ENCODE measurements around the gene WT1. TPM values are rescaled to one million over a fixed set of nuclear protein-coding genes. Genes with fewer than 3 reads are reported as not detected.

The WT1 gene
- 4.7 and 6.0 TPM in 2 replicates for total RNA-seq (2022)
- Bru-seq, nascent RNA, result percentile 48 among the genes with signal in this experiment
- percentile 51 among the genes with signal in this experiment for BruChase-seq, experiment 1, labeled RNA remaining after a 2-hour chase
- BruChase-seq, experiment 2, labeled RNA remaining after a 6-hour chase, result percentile 47 among the genes with signal in this experiment
- long read RNA-seq, partial matches to known transcripts, result 0 of 3 reads
- long read RNA-seq, other reads (novel, unspliced or antisense), result 0 of 3 reads

DNA sequence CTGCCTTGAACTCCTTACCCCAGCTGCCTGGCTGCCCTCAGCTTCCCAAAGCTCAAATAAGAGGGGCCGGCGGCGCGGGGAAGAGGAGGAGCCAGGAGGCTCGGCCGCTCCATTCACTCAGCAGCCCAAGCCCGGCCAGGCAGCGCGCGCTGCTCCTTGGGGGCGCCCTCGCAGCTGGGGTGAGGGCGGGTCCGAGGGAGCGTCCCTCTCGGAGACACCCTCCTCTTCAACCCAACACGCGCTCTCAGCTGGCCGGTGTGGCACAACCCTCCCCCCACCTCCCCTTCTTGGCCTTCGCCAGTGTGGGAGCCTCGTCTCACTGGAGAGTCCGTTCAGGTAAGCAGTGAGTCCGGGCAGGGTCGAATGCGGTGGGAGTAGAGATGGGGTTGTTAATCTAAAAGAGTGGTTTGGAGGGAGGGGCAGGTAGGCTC lies at the start of gene WT1:
Gene WT1 (minus strand): TSS at position 29 of the 431 bp plus-strand sequence.
- peak within 1 kb of the TSS; percentile 77 for H3K27ac Mint-ChIP-seq (ENCODE audit: unreplicated experiment)
- peak; percentile 62 to 70 for DNase-seq
- H3K27me3 Mint-ChIP-seq (ENCODE audit: insufficient read depth, unreplicated experiment), result no peaks in the 10 kb centered on the region
- no peaks in the 10 kb centered on the region for H3K9me3 ChIP-seq
- CTCF ChIA-PET, result interaction anchor here (1.0 kb wide), 1 partner anchor 29 kb away, joined by 4 read pairs; no protein-coding TSS in a partner anchor
- no peaks in the 10 kb centered on the region; the same call in 1 of the 2 replicates for H3K27me3 ChIP-seq (replicated peaks; ENCODE audit: control insufficient read depth, insufficient read depth, low read length)
- no peaks in the 10 kb centered on the region for H3K4me1 Mint-ChIP-seq (ENCODE audit: low read depth, unreplicated experiment)
- no peaks in the 10 kb centered on the region for H3K36me3 ChIP-seq (ENCODE audit: control insufficient read depth, insufficient read depth, low read length)
- H3K4me3 ChIP-seq (ENCODE audit: low read depth, low read length), result peak within 1 kb of the TSS; percentile 71
- peaks cover 4% of the 10 kb centered on the region; the same call in 1 of the 2 replicates for H3K4me1 ChIP-seq
- TF ChIP-seq, protein P1, sequence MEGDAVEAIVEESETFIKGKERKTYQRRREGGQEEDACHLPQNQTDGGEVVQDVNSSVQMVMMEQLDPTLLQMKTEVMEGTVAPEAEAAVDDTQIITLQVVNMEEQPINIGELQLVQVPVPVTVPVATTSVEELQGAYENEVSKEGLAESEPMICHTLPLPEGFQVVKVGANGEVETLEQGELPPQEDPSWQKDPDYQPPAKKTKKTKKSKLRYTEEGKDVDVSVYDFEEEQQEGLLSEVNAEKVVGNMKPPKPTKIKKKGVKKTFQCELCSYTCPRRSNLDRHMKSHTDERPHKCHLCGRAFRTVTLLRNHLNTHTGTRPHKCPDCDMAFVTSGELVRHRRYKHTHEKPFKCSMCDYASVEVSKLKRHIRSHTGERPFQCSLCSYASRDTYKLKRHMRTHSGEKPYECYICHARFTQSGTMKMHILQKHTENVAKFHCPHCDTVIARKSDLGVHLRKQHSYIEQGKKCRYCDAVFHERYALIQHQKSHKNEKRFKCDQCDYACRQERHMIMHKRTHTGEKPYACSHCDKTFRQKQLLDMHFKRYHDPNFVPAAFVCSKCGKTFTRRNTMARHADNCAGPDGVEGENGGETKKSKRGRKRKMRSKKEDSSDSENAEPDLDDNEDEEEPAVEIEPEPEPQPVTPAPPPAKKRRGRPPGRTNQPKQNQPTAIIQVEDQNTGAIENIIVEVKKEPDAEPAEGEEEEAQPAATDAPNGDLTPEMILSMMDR (IDR thresholded peaks at IDR 0.05; ENCODE audit: insufficient read depth in 1 of 2, low read depth in 1 of 2, low read length in 1 of 2, severe bottlenecking in 1 of 2, unreplicated experiment in 1 of 2), result no peak
- H3K4me3 Mint-ChIP-seq (ENCODE audit: unreplicated experiment), result peak within 1 kb of the TSS; percentile 86
- intact Hi-C loops (cut with micrococcal nuclease; ENCODE audit: unreplicated experiment), result no loop called here
- POLR2A ChIA-PET, result interaction anchor here (1.5 kb wide), 1 partner anchor 35 kb away, joined by 3 read pairs; no protein-coding TSS in a partner anchor
- H3K9me3 Mint-ChIP-seq (ENCODE audit: unreplicated experiment), result no peaks in the 10 kb centered on the region
- no peaks in the 10 kb centered on the region for H3K36me3 Mint-ChIP-seq (ENCODE audit: insufficient read depth, unreplicated experiment)
- no TSS peak for BruUV-seq (replicated peaks)

DNA sequence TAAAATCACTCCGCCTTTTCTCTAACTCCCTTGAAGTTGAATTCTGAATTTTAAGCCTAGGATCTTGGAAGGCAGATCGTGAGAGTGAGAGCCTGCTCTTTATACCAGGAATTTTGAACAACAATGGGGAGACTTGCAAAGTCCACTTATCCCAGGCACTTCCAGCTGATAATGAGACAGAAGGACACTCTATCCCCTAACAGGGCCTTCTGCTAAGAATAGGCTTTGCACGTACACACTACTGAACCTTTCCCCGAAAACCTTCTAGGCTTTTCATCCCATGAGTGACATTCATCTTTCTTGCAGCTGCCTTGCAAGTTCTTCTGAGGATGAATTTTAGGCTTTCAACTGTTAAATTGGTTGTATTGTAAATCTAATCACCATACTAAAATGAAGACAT lies 44.0 kb upstream of the WT1 start:
- H3K27ac Mint-ChIP-seq (ENCODE audit: unreplicated experiment), result no peak overlapping the region

DNA sequence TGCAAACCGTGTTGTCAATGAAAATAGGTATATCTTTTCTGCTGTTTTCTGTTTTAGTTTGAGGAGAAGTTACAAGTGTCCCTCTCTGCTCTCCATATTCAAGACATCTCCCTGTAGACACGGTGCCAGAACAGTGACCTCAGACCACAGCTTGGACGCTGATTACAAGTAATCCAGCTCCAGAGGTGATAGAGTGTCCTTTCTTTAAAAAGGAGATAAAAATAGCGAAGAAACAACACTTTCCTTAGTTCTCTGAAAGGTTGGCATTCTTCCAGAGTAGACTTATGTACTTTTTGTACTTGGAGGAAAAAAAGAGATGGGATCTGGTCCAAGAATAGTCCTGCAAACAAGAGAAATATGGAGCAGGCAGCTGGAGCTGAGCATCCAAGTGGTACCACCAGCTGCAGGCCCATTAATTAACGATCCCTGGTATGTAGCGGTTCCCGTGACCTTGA lies 43.0 kb upstream of the WT1 start:
- Mint-ChIP-seq H3K9me3 (ENCODE audit: unreplicated experiment) (no peaks in the 10 kb centered on the region), H3K27me3 (ENCODE audit: insufficient read depth, unreplicated experiment) (peaks cover 11% of the 10 kb centered on the region), H3K27ac (ENCODE audit: unreplicated experiment) (no peak overlapping the region), H3K4me3 (ENCODE audit: unreplicated experiment) (no peak overlapping the region), H3K36me3 (ENCODE audit: insufficient read depth, unreplicated experiment) (no peaks in the 10 kb centered on the region), H3K4me1 (ENCODE audit: low read depth, unreplicated experiment) (no peaks in the 10 kb centered on the region)
- ChIA-PET POLR2A (no interaction called here), CTCF (interaction anchor here (0.8 kb wide), 1 partner anchor 92 kb away, joined by 3 read pairs; no protein-coding TSS in a partner anchor)
- Histone ChIP-seq H3K4me3 (ENCODE audit: low read depth, low read length) (no peak overlapping the region), H3K4me1 (no peaks in the 10 kb centered on the region), H3K36me3 (ENCODE audit: control insufficient read depth, insufficient read depth, low read length) (no peaks in the 10 kb centered on the region), H3K9me3 (no peaks in the 10 kb centered on the region), H3K27me3 (replicated peaks; ENCODE audit: control insufficient read depth, insufficient read depth, low read length) (no peaks in the 10 kb centered on the region)
- intact Hi-C loops (cut with micrococcal nuclease; ENCODE audit: unreplicated experiment), result no loop called here
- TF ChIP-seq, protein P1 (IDR thresholded peaks at IDR 0.05; ENCODE audit: insufficient read depth in 1 of 2, low read depth in 1 of 2, low read length in 1 of 2, severe bottlenecking in 1 of 2, unreplicated experiment in 1 of 2), result no peak
- BruUV-seq (replicated peaks), result no TSS peak
- no peak for DNase-seq

More for the DNA sequence above, 44.0 kb upstream of the WT1 start:
- intact Hi-C loops (cut with micrococcal nuclease; ENCODE audit: unreplicated experiment), result no loop called here
- no TSS peak for BruUV-seq (replicated peaks)
- no peaks in the 10 kb centered on the region for H3K36me3 ChIP-seq (ENCODE audit: control insufficient read depth, insufficient read depth, low read length)
- Mint-ChIP-seq H3K27me3 (ENCODE audit: insufficient read depth, unreplicated experiment) (peaks cover 8% of the 10 kb centered on the region), H3K36me3 (ENCODE audit: insufficient read depth, unreplicated experiment) (no peaks in the 10 kb centered on the region), H3K4me1 (ENCODE audit: low read depth, unreplicated experiment) (no peaks in the 10 kb centered on the region), H3K4me3 (ENCODE audit: unreplicated experiment) (no peak overlapping the region), H3K9me3 (ENCODE audit: unreplicated experiment) (no peaks in the 10 kb centered on the region)
- TF ChIP-seq, protein P1 (IDR thresholded peaks at IDR 0.05; ENCODE audit: insufficient read depth in 1 of 2, low read depth in 1 of 2, low read length in 1 of 2, severe bottlenecking in 1 of 2, unreplicated experiment in 1 of 2), result no peak
- ChIA-PET POLR2A (no interaction called here), CTCF (no interaction called here)
- H3K27me3 ChIP-seq (replicated peaks; ENCODE audit: control insufficient read depth, insufficient read depth, low read length), result no peaks in the 10 kb centered on the region
- no peak overlapping the region for H3K4me3 ChIP-seq (ENCODE audit: low read depth, low read length)
- no peak for DNase-seq
- H3K9me3 ChIP-seq, result no peaks in the 10 kb centered on the region
- H3K4me1 ChIP-seq, result no peaks in the 10 kb centered on the region

Measured in Caco-2 (cell line).